ENCODE data around the gene GSK3A.

DNA sequence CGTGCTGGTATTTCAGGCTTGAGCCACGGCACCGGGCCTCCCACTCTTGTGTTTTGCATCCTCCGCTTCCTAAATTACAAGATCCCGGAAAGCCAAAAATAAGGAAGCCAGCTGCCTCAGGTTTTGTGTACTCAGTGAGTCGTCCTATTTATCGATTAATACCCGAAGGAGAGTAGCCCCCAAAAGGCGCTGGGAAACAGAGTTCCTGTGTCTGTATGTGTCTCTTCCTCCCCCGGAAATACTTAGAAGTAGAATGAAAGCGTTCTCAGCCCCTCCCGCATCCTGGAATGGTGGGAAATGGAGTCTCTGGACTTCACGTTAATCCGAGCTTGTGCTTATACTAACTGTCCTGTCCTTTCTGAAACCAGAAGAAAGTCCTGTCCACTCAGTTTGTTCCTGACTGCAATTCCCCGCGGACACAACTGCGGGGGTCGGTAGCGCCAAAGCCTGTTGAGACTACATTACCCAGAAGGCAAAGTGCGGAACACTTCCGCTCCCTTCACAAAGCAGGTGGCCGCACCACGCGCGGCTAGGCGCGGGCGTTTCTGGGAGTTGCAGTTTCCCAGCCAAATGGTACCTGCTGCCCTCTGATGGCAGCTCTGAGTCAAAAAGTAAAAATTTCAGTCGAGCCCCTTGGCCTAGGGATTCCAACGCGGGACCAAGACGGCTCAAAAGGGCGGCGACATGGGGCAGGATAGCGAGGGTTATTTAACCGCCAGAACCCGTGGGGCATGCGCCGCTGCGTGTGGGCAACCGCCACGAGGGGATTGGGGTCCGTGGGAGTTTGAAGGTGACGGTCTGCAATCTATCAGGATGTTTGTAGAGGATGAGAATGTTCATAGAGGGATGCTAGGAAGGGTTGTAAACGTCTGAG is 2.2 kb upstream of the GSK3A start:
- TF ChIP-seq, protein P1, sequence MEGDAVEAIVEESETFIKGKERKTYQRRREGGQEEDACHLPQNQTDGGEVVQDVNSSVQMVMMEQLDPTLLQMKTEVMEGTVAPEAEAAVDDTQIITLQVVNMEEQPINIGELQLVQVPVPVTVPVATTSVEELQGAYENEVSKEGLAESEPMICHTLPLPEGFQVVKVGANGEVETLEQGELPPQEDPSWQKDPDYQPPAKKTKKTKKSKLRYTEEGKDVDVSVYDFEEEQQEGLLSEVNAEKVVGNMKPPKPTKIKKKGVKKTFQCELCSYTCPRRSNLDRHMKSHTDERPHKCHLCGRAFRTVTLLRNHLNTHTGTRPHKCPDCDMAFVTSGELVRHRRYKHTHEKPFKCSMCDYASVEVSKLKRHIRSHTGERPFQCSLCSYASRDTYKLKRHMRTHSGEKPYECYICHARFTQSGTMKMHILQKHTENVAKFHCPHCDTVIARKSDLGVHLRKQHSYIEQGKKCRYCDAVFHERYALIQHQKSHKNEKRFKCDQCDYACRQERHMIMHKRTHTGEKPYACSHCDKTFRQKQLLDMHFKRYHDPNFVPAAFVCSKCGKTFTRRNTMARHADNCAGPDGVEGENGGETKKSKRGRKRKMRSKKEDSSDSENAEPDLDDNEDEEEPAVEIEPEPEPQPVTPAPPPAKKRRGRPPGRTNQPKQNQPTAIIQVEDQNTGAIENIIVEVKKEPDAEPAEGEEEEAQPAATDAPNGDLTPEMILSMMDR (conservative IDR thresholded peaks at IDR 0.05; ENCODE audit: low read length): peak; percentile 77
- no peak for TF ChIP-seq EZH2phosphoT487 (IDR thresholded peaks at IDR 0.05; ENCODE audit: borderline replicate concordance)
